ENCODE results near the gene FAM151A.

FAM151A gene

DNA sequence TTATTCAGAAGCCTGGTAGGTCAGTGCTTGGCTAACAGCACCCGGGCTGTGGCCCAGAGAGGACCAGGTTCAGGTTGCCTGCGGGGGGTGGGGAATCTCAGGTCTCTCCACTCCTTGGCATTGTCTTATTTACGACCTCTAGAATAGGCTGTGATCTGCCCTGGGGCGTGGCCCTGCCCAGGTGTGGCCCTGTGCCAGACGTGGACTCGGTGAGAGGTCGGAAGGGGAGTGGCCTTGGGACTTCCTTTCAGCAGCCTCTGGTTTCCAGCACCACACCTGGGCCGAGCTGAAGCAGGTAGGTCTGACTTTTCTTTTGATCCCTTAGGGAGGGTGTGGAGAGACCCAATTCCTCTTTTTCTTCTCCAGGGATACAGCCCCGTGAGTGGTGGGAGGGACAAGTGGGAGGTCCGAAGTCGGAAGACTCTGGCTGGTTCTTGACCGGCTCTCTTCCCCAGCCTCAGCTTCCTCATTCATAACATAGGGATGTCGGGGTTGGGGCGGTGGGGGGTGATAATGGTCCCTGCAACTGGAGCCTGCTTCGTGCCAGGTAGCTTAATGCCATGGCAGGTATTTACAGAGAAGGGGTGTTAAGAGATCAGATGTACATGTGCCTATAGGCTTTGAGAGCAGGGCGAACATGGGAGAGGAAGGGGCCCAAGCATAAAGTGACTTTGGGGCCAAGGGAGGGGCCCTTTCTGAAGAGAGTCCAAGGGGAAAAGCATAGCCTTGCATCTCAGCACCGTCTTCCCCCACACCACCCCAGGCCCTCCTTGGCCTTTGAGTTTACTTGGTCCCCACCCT is 58.8 kb downstream of the FAM151A start:
- H3K4me3 ChIP-seq (ENCODE audit: low read length), result no peak overlapping the region
- no peak for DNase-seq (ENCODE audit: low read depth)
- TF ChIP-seq, protein P1, sequence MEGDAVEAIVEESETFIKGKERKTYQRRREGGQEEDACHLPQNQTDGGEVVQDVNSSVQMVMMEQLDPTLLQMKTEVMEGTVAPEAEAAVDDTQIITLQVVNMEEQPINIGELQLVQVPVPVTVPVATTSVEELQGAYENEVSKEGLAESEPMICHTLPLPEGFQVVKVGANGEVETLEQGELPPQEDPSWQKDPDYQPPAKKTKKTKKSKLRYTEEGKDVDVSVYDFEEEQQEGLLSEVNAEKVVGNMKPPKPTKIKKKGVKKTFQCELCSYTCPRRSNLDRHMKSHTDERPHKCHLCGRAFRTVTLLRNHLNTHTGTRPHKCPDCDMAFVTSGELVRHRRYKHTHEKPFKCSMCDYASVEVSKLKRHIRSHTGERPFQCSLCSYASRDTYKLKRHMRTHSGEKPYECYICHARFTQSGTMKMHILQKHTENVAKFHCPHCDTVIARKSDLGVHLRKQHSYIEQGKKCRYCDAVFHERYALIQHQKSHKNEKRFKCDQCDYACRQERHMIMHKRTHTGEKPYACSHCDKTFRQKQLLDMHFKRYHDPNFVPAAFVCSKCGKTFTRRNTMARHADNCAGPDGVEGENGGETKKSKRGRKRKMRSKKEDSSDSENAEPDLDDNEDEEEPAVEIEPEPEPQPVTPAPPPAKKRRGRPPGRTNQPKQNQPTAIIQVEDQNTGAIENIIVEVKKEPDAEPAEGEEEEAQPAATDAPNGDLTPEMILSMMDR (conservative IDR thresholded peaks at IDR 0.05; ENCODE audit: low read depth, low read length), result no peak

DNA sequence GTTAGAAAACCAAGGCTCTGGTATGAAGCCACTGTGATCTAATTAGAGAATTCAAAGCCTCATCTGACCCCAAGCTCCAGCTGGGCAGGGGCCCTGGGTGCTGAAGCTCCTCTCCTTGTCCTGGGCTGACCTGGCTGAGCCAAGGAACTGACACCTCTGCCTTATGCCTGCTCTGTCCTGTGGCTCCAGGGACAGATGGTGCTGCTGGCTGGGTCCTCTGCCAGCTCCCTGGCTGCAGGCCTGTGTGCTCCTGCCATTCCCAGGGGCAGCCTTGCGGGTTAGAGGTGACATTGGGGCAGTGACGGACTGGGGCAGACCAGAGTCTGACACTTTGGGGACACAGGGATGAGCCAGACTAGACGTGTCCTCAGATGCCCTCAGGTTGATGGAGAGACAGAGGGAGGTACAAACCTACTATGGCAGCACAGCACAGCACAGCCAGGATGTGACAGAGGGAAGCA is 63.5 kb downstream of the FAM151A start:
- no peak overlapping the region for H3K4me3 ChIP-seq (ENCODE audit: low read length)
- TF ChIP-seq, protein P1 (conservative IDR thresholded peaks at IDR 0.05; ENCODE audit: low read depth, low read length), result no peak
- DNase-seq (ENCODE audit: low read depth), result no peak

All from retinal pigment epithelial cell (primary cell).